GM12864 (cell line): ENCODE measurements around the gene PTPRG.

ENCODE experiments used
- DNase-seq: peaks from one replicate; pipeline ENCODE4 v3.0.0-alpha.2; 2011; ENCODE audit warnings: low read depth
- H3K4me3 ChIP-seq: 2 replicates; pipeline ENCODE4 v1.5.1; 2011; ENCODE audit warnings: mild to moderate bottlenecking, low read depth, low read length, control low read depth
- CTCF ChIP-seq: IDR thresholded peaks from 2 replicates; pipeline ENCODE4 v1.5.1; 2011; ENCODE audit warnings: low read depth, mild to moderate bottlenecking, moderate library complexity, low read length, control low read depth, inconsistent platforms; ENCODE audit errors: missing control alignments

Gene PTPRG

GRCh38 chr3:61595826-61596225 is 34.5 kb downstream of the PTPRG start:
- no peak for DNase-seq
- no peak overlapping the region for H3K4me3 ChIP-seq
- no peak for TF ChIP-seq CTCF

DNA sequence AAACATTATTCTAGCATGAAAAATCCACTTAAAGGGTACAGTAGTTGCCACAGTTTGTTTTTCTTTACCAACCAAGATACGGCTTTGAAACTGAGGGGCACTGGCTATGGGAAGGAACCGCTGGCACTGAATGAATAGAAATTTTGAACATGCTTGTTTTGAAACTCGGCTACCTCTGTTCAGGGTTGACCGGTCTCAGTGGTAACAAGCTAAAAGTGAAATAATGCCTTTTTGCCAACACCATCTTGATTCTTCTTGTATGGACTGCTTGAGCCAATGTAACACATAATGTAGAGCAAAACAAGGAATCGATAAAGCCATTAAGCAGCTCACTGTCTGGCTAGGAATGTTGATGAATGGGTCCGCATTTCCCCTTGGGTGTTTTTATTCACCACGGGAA is 36.5 kb downstream of the PTPRG start:
- no peak overlapping the region for H3K4me3 ChIP-seq
- TF ChIP-seq CTCF: no peak
- no peak for DNase-seq

DNA sequence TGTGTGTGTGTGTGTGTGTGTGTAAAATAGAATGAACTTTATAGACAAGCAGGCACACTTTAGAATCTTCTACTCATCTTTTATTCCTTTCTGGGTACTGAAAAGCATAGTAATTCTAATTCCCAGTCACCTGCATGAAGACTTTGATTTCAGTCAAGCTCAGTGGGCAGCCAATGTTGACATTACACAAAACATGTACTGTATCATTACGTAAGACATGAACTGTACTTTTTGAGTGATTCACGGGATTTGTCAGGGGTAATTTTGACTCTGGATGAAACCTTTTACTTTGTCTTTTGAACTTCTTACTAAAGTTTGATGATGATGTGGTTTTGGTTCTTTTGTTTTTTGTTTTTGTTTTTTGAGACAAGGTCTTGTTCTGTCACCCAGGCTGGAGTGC is 38.8 kb downstream of the PTPRG start:
- no peak overlapping the region for H3K4me3 ChIP-seq
- no peak for TF ChIP-seq CTCF
- no peak for DNase-seq

- TF ChIP-seq CTCF: no peak
- no peak overlapping the region for H3K4me3 ChIP-seq
- DNase-seq: no peak
These were observed 40.5 kb downstream of the PTPRG start for GRCh38 chr3:61601831-61602230.

DNA sequence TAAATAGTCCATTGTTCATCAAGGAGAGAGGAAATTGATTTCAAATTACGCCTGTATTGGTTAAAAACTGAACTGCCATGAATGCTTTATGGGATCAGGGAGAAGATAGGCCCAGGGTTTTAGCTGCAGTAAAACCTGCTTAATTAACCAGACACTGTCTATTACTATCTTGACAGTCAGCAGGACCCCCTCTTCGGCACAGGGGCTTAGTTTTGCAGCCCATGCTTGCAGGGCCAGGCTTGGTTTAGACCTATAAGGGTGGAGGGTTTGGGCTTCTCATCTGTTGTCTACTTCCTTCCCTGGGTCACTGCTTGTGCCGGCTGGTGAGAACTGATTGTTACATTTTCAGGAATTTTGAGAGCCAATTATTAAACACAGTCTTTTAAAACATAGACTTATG is 41.1 kb downstream of the PTPRG start:
- no peak overlapping the region for H3K4me3 ChIP-seq
- DNase-seq: no peak
- no peak for TF ChIP-seq CTCF

DNA sequence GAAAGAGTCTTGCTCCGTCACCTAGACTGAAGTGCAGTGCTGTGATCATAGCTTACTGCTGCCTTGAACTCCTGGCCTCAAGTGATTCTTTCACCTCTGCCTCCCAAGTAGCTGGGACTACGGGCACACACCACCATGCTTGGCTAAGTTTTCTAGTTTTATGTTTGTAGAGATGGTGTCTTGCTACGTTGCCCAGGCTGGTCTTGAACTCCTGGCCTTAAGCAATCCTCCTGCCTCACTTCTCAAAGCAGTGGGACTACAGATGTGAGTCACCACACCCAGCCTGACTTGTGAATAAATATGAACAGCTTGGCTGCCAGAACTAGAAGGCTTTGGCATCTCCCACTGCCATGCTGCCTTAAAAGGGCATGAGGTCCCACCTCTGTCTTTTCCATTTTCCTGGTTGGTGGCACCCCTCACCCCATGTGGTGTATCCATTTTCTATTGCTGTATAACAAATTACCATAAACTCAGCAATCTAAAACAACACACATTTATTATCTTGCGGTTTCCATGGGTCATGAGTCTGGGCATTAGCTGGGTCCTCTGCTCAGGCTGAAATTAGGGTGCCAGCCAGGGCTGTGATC is 44.3 kb downstream of the PTPRG start:
- no peak overlapping the region for H3K4me3 ChIP-seq
- TF ChIP-seq CTCF: no peak
- no peak for DNase-seq

DNA sequence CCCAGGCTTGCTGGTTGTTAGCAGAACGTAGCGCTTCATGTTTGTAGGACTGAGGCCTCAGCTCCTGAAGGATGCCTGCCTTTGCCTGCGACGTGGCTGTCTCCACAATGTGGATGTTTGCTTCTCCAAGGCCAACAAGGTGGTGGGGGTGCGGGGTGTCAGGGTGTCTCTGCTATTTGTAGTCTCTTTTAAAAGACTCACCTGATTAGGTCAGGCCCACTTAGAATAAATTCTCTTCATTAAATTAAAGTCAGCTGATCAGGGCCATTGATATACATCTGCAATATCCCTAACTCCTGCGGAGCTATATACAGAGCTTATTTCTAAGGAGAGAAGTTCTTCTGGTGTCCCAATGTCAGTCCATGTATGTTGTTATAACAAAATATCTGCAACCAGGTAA is 44.8 kb downstream of the PTPRG start:
- H3K4me3 ChIP-seq: no peak overlapping the region
- DNase-seq: no peak
- no peak for TF ChIP-seq CTCF
